Activated CD8-positive, alpha-beta memory T cell treated with anti-CD3 and anti-CD28 coated beads, Interleukin-2, amount 50 U/mL, for 1 hour (primary cell): ENCODE measurements around the gene NFATC4.
A peak's percentile ranks its signal among the peaks of the same experiment; 100 is the strongest.
"Not testable (repeated sequence)": the region's sequence is repeated elsewhere in the genome, so short reads cannot be mapped to it uniquely, and the experiment has no call there.

Experiments used
- DNase-seq: peaks from one replicate; pipeline ENCODE4 v3.0.0-alpha.2; 2020; ENCODE audit errors: extremely low read depth

NFATC4 gene

GRCh38 chr14:24368212-24368561 lies 203 bp downstream of the NFATC4 start:
- DNase-seq = no peak

DNA sequence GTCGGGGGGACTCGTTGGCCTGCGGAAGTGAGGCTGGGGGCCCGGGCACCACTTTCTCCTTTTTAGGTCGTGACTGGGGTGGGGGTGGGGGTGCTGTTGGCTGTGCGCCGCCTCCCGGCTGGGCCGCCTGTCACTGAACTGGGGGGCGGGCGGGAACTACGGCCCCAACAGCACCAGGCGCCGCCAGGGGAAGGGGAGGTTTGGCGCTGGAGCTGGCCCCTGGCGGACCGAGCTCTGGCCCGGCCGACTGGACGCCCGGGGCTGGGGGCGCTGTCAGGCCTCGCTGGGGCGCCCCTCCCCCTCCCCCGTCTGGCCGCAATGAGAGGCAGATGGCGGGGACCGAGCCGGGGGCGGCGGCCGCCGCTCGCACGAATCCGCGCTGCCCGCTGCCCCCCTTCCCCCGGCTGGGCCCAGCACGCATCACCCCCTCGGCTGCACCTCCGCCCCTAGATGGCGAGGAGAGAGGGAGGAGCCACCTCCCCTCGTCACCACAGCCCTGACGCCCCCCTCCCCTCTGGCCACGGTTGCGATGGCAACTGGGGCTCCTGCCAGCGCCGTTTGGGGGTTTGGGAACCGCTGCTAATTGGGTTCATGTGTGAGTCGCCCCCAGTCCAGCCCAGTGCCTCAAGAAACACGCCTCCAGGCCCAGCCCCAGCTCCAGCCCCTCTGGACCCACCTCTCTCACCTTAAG lies 723 bp downstream of the NFATC4 start:
- peak; percentile 8 for DNase-seq

DNA sequence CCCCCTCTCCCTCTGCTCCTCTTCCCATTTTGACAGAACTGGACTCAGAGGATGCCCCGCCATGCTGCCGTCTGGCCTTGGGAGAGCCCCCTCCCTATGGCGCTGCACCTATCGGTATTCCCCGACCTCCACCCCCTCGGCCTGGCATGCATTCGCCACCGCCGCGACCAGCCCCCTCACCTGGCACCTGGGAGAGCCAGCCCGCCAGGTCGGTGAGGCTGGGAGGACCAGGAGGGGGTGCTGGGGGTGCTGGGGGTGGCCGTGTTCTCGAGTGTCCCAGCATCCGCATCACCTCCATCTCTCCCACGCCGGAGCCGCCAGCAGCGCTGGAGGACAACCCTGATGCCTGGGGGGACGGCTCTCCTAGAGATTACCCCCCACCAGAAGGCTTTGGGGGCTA lies 1.5 kb downstream of the NFATC4 start:
- no peak for DNase-seq

GRCh38 chr14:24369907-24370687 lies 2.1 kb downstream of the NFATC4 start:
- DNase-seq = no peak

- no peak for DNase-seq
These were observed 2.8 kb downstream of the NFATC4 start for GRCh38 chr14:24370748-24371147.

- DNase-seq = not testable (repeated sequence)
These were observed 3.6 kb downstream of the NFATC4 start for GRCh38 chr14:24371605-24372004.

- DNase-seq = no peak
These were observed 4.9 kb downstream of the NFATC4 start for GRCh38 chr14:24372701-24373416.

DNA sequence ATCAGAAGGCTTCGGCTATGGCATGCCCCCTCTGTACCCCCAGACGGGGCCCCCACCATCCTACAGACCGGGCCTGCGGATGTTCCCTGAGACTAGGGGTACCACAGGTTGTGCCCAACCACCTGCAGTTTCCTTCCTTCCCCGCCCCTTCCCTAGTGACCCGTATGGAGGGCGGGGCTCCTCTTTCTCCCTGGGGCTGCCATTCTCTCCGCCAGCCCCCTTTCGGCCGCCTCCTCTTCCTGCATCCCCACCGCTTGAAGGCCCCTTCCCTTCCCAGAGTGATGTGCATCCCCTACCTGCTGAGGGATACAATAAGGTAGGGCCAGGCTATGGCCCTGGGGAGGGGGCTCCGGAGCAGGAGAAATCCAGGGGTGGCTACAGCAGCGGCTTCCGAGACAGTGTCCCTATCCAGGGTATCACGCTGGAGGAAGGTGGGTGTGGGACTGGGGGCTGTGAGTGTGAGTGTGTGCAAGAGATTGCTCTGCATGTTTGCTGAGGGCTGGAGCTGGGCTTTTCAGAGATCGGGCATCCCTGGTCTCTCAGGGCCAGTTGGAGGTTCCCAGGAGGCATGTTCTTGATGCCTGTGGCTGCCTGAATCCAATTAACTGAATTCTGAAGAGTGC lies 8.6 kb downstream of the NFATC4 start:
- DNase-seq = no peak

DNA sequence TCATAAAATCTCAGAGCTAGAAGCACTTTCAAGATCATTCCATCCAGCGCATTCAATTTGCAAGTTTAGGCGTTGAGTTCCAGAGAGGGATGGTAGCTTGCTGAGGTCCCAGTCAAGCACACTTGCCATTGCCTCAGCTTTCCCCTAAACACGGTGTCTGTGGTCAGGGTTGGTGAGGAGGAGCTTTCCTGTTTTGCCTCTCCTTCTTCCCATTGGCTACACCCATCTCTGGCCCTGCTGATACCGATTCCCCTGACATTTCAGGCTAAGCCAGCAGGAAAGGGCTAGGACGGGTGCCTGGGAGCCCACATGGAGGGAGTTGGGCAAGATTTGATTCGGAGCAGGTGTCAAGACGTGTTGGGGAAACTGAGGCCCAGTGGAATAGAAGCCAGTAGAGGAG lies 9.1 kb downstream of the NFATC4 start:
- DNase-seq = no peak

DNA sequence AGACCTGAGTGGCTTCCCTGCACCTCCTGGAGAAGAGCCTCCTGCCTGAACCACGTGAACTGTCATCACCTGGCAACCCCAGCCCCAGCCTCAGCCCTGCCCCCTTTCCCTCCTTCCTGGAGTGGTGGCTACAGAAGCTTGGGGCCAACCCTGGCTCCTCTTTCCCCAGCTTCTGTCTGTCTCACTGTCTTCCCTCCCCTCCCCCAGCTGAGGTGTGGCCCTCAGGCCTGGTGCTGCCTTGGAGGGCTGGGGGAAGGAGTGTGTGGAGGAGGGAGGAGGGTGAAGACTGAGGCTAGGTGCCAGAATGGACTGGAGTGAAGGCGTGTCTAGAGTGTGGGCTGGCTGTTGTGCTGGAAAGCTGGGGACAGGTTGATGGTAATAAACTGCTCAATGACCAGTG lies 9.7 kb downstream of the NFATC4 start:
- DNase-seq = no peak

DNA sequence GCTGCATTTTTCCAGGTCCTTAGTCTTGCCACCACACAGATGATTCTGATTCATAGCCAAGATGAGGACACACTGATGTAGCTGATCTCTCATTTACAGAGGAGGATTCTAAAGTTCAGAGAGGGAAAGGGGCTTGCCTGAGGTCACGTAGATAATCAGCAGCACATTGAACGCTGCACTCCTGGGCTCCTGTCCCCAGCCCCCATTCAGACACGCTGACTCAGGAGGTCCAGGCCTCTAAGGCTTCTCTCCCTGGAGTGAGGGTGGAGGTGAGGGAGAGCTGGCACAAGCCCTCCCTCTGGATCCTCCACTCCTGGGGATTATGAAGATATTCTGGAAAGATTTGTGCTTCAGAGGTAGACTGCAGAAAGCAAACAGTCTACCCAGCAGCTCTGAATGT lies 10.3 kb downstream of the NFATC4 start:
- no peak for DNase-seq

GRCh38 chr14:24378981-24379906 lies 11.3 kb downstream of the NFATC4 start:
- DNase-seq = no peak

DNA sequence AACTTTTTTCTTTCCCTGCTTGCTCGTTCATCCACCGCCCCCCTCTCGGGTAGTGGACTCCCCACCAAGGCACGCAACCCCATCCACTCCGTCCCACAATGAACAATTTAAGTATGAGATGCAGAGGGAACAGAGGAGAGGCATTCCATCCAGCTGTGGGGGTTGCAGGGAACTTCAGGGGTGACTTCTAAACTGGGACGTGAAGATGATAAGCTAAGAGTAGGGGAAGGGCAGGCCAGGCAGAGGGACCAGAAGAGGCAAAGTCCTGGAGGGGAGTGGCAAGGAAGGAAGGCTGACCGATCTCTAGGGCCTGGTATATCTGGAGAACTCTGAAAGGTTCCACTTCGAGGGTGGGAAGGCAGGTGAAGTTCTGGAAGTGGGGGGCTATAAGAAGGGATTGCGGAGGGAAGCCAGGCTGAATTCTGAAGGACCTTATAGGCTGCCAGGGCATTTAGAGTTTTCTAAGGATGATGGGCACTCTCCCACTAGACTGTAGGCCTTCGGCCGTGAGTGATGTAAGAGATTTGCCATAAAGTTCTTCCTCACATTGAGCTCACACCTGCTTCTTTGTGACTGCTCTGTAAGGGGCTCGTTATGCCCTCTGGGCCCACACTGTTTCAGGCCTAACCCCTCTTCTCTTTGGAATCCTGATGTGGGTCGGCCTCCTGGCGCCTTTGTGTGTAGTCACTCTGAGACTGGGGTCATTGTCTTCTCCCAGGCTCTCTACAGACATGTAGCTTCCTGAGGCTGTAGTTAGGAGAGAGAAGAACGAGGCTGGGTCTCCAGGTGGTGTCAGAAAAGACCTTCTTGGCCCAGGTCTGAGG lies 12.1 kb downstream of the NFATC4 start:
- DNase-seq = no peak

GRCh38 chr14:24381363-24382063 lies 13.5 kb downstream of the NFATC4 start:
- no peak for DNase-seq

DNA sequence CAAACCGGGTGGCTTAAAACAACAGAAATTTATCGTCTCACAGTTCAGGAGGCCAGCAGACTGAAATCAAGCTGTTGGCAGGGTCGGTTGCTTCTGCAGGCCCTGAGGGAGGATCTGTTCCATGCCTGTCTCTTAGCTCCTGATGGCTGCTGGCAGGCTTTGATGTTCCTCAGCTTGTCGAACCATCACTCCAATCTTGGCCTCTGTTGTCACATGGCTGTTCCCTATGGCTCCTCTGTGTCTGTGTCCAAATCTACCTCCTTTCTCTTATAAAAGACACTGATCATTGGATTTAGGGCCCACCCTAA lies 14.0 kb downstream of the NFATC4 start:
- DNase-seq = no peak

DNA sequence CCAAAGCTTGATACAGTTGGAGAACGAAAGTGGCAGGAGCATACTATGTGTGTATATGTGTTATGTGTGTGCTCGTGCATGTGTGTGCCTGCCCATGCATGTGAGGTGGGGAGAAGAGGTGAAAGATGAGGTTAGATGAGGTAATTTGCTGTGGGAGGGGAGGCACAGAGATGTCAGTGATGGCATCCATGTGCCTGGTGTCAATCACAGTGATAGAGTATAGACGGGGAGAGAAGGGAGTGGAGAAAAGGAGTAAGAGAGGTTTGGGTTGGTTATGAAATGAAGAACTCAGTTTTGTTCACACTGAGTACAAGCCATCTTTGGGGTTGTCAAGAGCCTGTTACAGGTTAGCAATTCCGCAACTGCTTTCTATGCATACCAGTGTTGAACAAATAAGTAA lies 16.2 kb downstream of the NFATC4 start:
- DNase-seq = no peak

GRCh38 chr14:24385524-24385923 lies 17.5 kb downstream of the NFATC4 start:
- DNase-seq = no peak

GRCh38 chr14:24387009-24387345 lies 19.0 kb downstream of the NFATC4 start:
- DNase-seq = no peak

GRCh38 chr14:24387579-24387978 lies 19.6 kb downstream of the NFATC4 start:
- DNase-seq = not testable (repeated sequence)
